HL-60/S4 (cell line): ENCODE data around the gene CES5A.
"Not testable (repeated sequence)": the region's sequence is repeated elsewhere in the genome, so short reads cannot be mapped to it uniquely, and the experiment has no call there.

ENCODE experiments used
- in situ Hi-C: fragments of 300-500 bp; cut with MboI; formaldehyde crosslinking; loops from 2 replicates; pipeline ENCODE4 v1.14.3; 2022; ENCODE audit warnings: low sequenced_read_pairs

Gene CES5A

GRCh38 chr16:55832425-55832772 lies 42.8 kb downstream of the CES5A start:
- in situ Hi-C loops = loop anchor here (5.0 kb wide), 1 partner anchor 70 kb away; no protein-coding TSS in a partner anchor

- in situ Hi-C loops = loop anchor here (5.0 kb wide), 1 partner anchor 68 kb away; no protein-coding TSS in a partner anchor
Measured at GRCh38 chr16:55830658-55831294, 44.4 kb downstream of the CES5A start.

- in situ Hi-C loops = not testable (repeated sequence)
Measured at GRCh38 chr16:55829232-55829631, 45.9 kb downstream of the CES5A start.

GRCh38 chr16:55828680-55829079 lies 46.5 kb downstream of the CES5A start:
- in situ Hi-C loops = no loop called here

- in situ Hi-C loops = no loop called here
Measured at GRCh38 chr16:55825115-55825728, 50.0 kb downstream of the CES5A start.

- in situ Hi-C loops = no loop called here
Measured at GRCh38 chr16:55824473-55825000, 50.6 kb downstream of the CES5A start.

- in situ Hi-C loops = no loop called here
Measured at GRCh38 chr16:55822280-55822810, 52.8 kb downstream of the CES5A start.

GRCh38 chr16:55821210-55821609 lies 54.0 kb downstream of the CES5A start:
- in situ Hi-C loops = no loop called here

GRCh38 chr16:55820615-55821014 lies 54.6 kb downstream of the CES5A start:
- in situ Hi-C loops = no loop called here

GRCh38 chr16:55817236-55817912 lies 57.8 kb downstream of the CES5A start:
- in situ Hi-C loops = no loop called here

GRCh38 chr16:55816222-55816621 lies 59.0 kb downstream of the CES5A start:
- in situ Hi-C loops = not testable (repeated sequence)

- in situ Hi-C loops = no loop called here
Measured at GRCh38 chr16:55815320-55815719, 59.9 kb downstream of the CES5A start.

- in situ Hi-C loops = not testable (repeated sequence)
Measured at GRCh38 chr16:55814174-55814573, 61.0 kb downstream of the CES5A start.

- in situ Hi-C loops = not testable (repeated sequence)
Measured at GRCh38 chr16:55813730-55814129, 61.4 kb downstream of the CES5A start.

GRCh38 chr16:55812951-55813350 lies 62.2 kb downstream of the CES5A start:
- in situ Hi-C loops = no loop called here

GRCh38 chr16:55811811-55812210 lies 63.4 kb downstream of the CES5A start:
- in situ Hi-C loops = no loop called here

- in situ Hi-C loops = no loop called here
Measured at GRCh38 chr16:55810451-55810961, 64.7 kb downstream of the CES5A start.

GRCh38 chr16:55809851-55810250 lies 65.3 kb downstream of the CES5A start:
- in situ Hi-C loops = no loop called here

GRCh38 chr16:55809386-55809785 lies 65.8 kb downstream of the CES5A start:
- in situ Hi-C loops = no loop called here

- in situ Hi-C loops = not testable (repeated sequence)
Measured at GRCh38 chr16:55808286-55808685, 66.9 kb downstream of the CES5A start.

- in situ Hi-C loops = not testable (repeated sequence)
Measured at GRCh38 chr16:55805104-55805503, 70.1 kb downstream of the CES5A start.
